ENCODE measurements around the gene PTCRA.

- peak in 4 of 7 experiments; percentile 14 to 46 (median 34) for TF ChIP-seq CTCF (IDR thresholded peaks at IDR 0.05)
- TF ChIP-seq POLR2A (IDR thresholded peaks at IDR 0.05), result peak; percentile 35 to 81 (median 76)
Measured at GRCh38 chr6:42879372-42880239, 36.2 kb upstream of the PTCRA start, which contains the start of gene RPL7L1.

All from body of pancreas (tissue), 4 donors.